ENCODE measurements around the gene JAKMIP1. TPM values are rescaled to one million over a fixed set of nuclear protein-coding genes. Genes with fewer than 3 reads are reported as not detected.

The JAKMIP1 gene
- total RNA-seq, 2 experiments from 2014 or later, result 2.0 to 2.1 TPM

GRCh38 chr4:6028168-6028567 is 172.2 kb downstream of the JAKMIP1 start:
- Mint-ChIP-seq H3K9me3 (no peaks in the 10 kb centered on the region), H3K4me3 (no peak overlapping the region), H3K27me3 (no peaks in the 10 kb centered on the region), H3K4me1 (ENCODE audit: low read depth) (no peaks in the 10 kb centered on the region), H3K27ac (no peak overlapping the region), H3K36me3 (ENCODE audit: low read depth) (no peaks in the 10 kb centered on the region)
- intact Hi-C loops (cut with DNase I, micrococcal nuclease), result no loop called here
- H3K36me3 ChIP-seq (ENCODE audit: insufficient read depth, low read length), result no peaks in the 10 kb centered on the region
- no peaks in the 10 kb centered on the region for H3K4me1 ChIP-seq (ENCODE audit: insufficient read depth, low read length)
- peaks cover 0 to 3% of the 10 kb centered on the region in 2 experiments for H3K9me3 ChIP-seq (ENCODE audit: control insufficient read depth in 1 of 2, insufficient read depth in 1 of 2, low read length in 2 of 2)
- H3K27me3 ChIP-seq (ENCODE audit: control insufficient read depth in 1 of 2, insufficient read depth in 2 of 2, low read length in 2 of 2), result no peaks in the 10 kb centered on the region
- ATAC-seq (ENCODE audit: poor library complexity), result no peak
- TF ChIP-seq CTCF (IDR thresholded peaks at IDR 0.05), result no peak
- POLR2A ChIA-PET, result no interaction called here
- no peak overlapping the region for H3K27ac ChIP-seq (ENCODE audit: low read depth in 1 of 2, low read length in 2 of 2)
- no peak for DNase-seq
- H3K4me3 ChIP-seq (ENCODE audit: low read length), result no peak overlapping the region
- CTCF ChIA-PET, result no interaction called here

- CTCF ChIA-PET, result no interaction called here
- POLR2A ChIA-PET, result no interaction called here
- H3K27ac ChIP-seq (ENCODE audit: low read depth in 1 of 2, low read length in 2 of 2), result no peak overlapping the region
- H3K4me1 Mint-ChIP-seq (ENCODE audit: low read depth), result no peaks in the 10 kb centered on the region
- DNase-seq (no peak), ATAC-seq (ENCODE audit: poor library complexity) (no peak)
- TF ChIP-seq CTCF (IDR thresholded peaks at IDR 0.05), result no peak
- no peak overlapping the region for H3K4me3 ChIP-seq (ENCODE audit: low read length)
- no peaks in the 10 kb centered on the region for H3K36me3 ChIP-seq (ENCODE audit: insufficient read depth, low read length)
- H3K27me3 ChIP-seq (ENCODE audit: control insufficient read depth in 1 of 2, insufficient read depth in 2 of 2, low read length in 2 of 2), result no peaks in the 10 kb centered on the region
- no peaks in the 10 kb centered on the region for H3K4me1 ChIP-seq (ENCODE audit: insufficient read depth, low read length)
- no peak overlapping the region for H3K4me3 Mint-ChIP-seq
- no peaks in the 10 kb centered on the region for H3K27me3 Mint-ChIP-seq
- no peak overlapping the region for H3K27ac Mint-ChIP-seq
- no peaks in the 10 kb centered on the region for H3K9me3 Mint-ChIP-seq
- intact Hi-C loops (cut with DNase I, micrococcal nuclease), result no loop called here
- no peaks in the 10 kb centered on the region for H3K36me3 Mint-ChIP-seq (ENCODE audit: low read depth)
- peaks cover 0 to 3% of the 10 kb centered on the region in 2 experiments for H3K9me3 ChIP-seq (ENCODE audit: control insufficient read depth in 1 of 2, insufficient read depth in 1 of 2, low read length in 2 of 2)
Observed at GRCh38 chr4:6027392-6027791, 173.0 kb downstream of the JAKMIP1 start.

- Mint-ChIP-seq H3K4me3 (no peak overlapping the region), H3K27ac (no peak overlapping the region), H3K36me3 (ENCODE audit: low read depth) (no peaks in the 10 kb centered on the region), H3K27me3 (peaks cover 6% of the 10 kb centered on the region), H3K4me1 (ENCODE audit: low read depth) (no peaks in the 10 kb centered on the region), H3K9me3 (no peaks in the 10 kb centered on the region)
- ChIA-PET CTCF (no interaction called here), POLR2A (no interaction called here)
- no peak for DNase-seq
- H3K4me1 ChIP-seq (ENCODE audit: insufficient read depth, low read length), result no peaks in the 10 kb centered on the region
- peaks cover 0 to 8% of the 10 kb centered on the region in 2 experiments for H3K9me3 ChIP-seq (ENCODE audit: control insufficient read depth in 1 of 2, insufficient read depth in 1 of 2, low read length in 2 of 2)
- intact Hi-C loops (cut with DNase I, micrococcal nuclease), result no loop called here
- no peaks in the 10 kb centered on the region for H3K36me3 ChIP-seq (ENCODE audit: insufficient read depth, low read length)
- no peak overlapping the region for H3K4me3 ChIP-seq (ENCODE audit: low read length)
- ATAC-seq (ENCODE audit: poor library complexity), result no peak
- no peak overlapping the region for H3K27ac ChIP-seq (ENCODE audit: low read depth in 1 of 2, low read length in 2 of 2)
- no peaks in the 10 kb centered on the region for H3K27me3 ChIP-seq (ENCODE audit: control insufficient read depth in 1 of 2, insufficient read depth in 2 of 2, low read length in 2 of 2)
- TF ChIP-seq CTCF (IDR thresholded peaks at IDR 0.05), result no peak
Observed at GRCh38 chr4:6024313-6024960, 175.9 kb downstream of the JAKMIP1 start.
